Measurements from ENCODE around the gene SLC12A1. TPM values are rescaled to one million over a fixed set of nuclear protein-coding genes. Genes with fewer than 3 reads are reported as not detected.

The SLC12A1 gene
- total and polyA plus RNA-seq, 2 of the 8 experiments (the other 6 are each of a cell fraction or from before 2014, with no cell fraction given): 0.63 to 1.0 TPM

- Histone ChIP-seq H2BK15ac (ENCODE audit: low read length) (no peak overlapping the region; the same call in 1 of the 2 replicates), H3K27me3 (replicated peaks in 1 of 4; ENCODE audit: control insufficient read depth in 3 of 4, extremely low read depth in 1 of 4, insufficient read depth in 3 of 4, low read length in 3 of 4) (no peaks in the 10 kb centered on the region), H3K4ac (replicated peaks; ENCODE audit: insufficient read length, low read depth, low read length) (no peak overlapping the region), H3K23ac (ENCODE audit: insufficient read length) (no peak overlapping the region), H2BK120ac (replicated peaks; ENCODE audit: low read depth, low read length) (no peak overlapping the region), H2BK20ac (ENCODE audit: low read length) (no peak overlapping the region), H2AK5ac (ENCODE audit: low read depth, low read length) (no peak overlapping the region), H3K79me1 (ENCODE audit: low read depth, low read length) (no peaks in the 10 kb centered on the region), H2BK12ac (ENCODE audit: low read depth, low read length) (no peak overlapping the region), H4K91ac (replicated peaks; ENCODE audit: insufficient read length, low read length) (no peak overlapping the region), H3K23me2 (ENCODE audit: low read depth, low read length) (no peaks in the 10 kb centered on the region; the same call in 1 of the 2 replicates), H3K79me2 (ENCODE audit: control insufficient read depth in 1 of 2, insufficient read depth in 2 of 2, low read length in 2 of 2) (no peaks in the 10 kb centered on the region), H3K56ac (replicated peaks; ENCODE audit: insufficient read length, low read depth, low read length) (no peak overlapping the region), H3K14ac (ENCODE audit: insufficient read length) (no peak overlapping the region), H3K18ac (ENCODE audit: extremely low read depth, low read length) (0 out of 2 replicates have a peak overlapping the region, but pooled peaks have one; percentile 43), H3K9ac (replicated peaks in 1 of 4; ENCODE audit: extremely low read depth in 1 of 4, low read depth in 3 of 4, low read length in 3 of 4) (no peak overlapping the region), H2AFZ (ENCODE audit: low read length) (0 out of 2 replicates have a peak overlapping the region, but pooled peaks have one; percentile 14), H4K5ac (ENCODE audit: insufficient read length, low read depth, low read length) (no peak overlapping the region), H4K20me1 (replicated peaks in 1 of 2; ENCODE audit: control insufficient read depth in 1 of 2, insufficient read depth in 2 of 2, low read length in 2 of 2) (no peaks in the 10 kb centered on the region), H3K9me3 (ENCODE audit: insufficient read depth in 2 of 2, low read depth in 1 of 2, low read length in 1 of 2) (no peaks in the 10 kb centered on the region), H3K4me2 (ENCODE audit: insufficient read depth in 1 of 2, low read depth in 2 of 2, low read length in 2 of 2) (no peak overlapping the region), H3K4me1 (replicated peaks in 1 of 4; ENCODE audit: control insufficient read depth in 3 of 4, insufficient read depth in 4 of 4, low read length in 3 of 4) (peaks cover 0 to 7% (median 6%) of the 10 kb centered on the region in 4 experiments; a peak in 4 of 7 replicates), H2BK5ac (ENCODE audit: low read depth, low read length) (no peak overlapping the region), H4K8ac (ENCODE audit: extremely low read depth, insufficient read depth, low read length) (no peak overlapping the region), H3K36me3 (ENCODE audit: control insufficient read depth in 2 of 4, insufficient read depth in 4 of 4, low read length in 3 of 4) (no peaks in the 10 kb centered on the region), H3K27ac (ENCODE audit: low read depth, low read length) (no peak overlapping the region), H3K4me3 (ENCODE audit: extremely low read depth in 1 of 4, insufficient read depth in 2 of 4, low read depth in 3 of 4, low read length in 4 of 4) (no peak overlapping the region)
- no peak for FAIRE-seq
- CTCF ChIA-PET (ENCODE audit: partially characterized antibody): interaction anchor here (1.1 kb wide), 1 partner anchor 17 kb away, joined by 3 read pairs; no protein-coding TSS in a partner anchor
- DNase-seq (ENCODE audit: low read depth in 1 of 2, low spot score in 2 of 2): no peak
- POLR2A ChIA-PET (ENCODE audit: partially characterized antibody): no interaction called here
- 81% methylated on average over 1 of the region's 1 CpG; no CpG with 5 or more reads in 1 of the 2 experiments for WGBS, 2 experiments (ENCODE audit: extremely low coverage in 1 of 2, insufficient coverage in 1 of 2, insufficient read length in 1 of 2, insufficient replicate concordance in 2 of 2, low coverage in 1 of 2, low lambda C conversion rate in 2 of 2, missing lambda C conversion rate in 1 of 2)
- TF ChIP-seq CBX8 (IDR thresholded peaks at IDR 0.05; ENCODE audit: borderline replicate concordance, low read depth, low read length) (no peak), POU5F1 (IDR thresholded peaks at IDR 0.05; ENCODE audit: low read depth, low read length) (no peak), TBP (IDR thresholded peaks at IDR 0.05; ENCODE audit: low read depth, low read length) (no peak), HDAC2 (IDR thresholded peaks at IDR 0.05; ENCODE audit: borderline replicate concordance in 1 of 2, low read depth in 2 of 2, low read length in 2 of 2) (no peak), CTCF (IDR thresholded peaks at IDR 0.05; ENCODE audit: control extremely low read depth in 1 of 3, insufficient read depth in 1 of 3, low read depth in 1 of 3, low read length in 3 of 3) (no peak), CBX5 (IDR thresholded peaks at IDR 0.05; ENCODE audit: low read depth, low read length) (no peak)
Measured at GRCh38 chr15:48279608-48280007, 73.5 kb downstream of the SLC12A1 start.

All from H1 (cell line).